ENCODE data around the gene GATA1.

GATA1 gene

DNA sequence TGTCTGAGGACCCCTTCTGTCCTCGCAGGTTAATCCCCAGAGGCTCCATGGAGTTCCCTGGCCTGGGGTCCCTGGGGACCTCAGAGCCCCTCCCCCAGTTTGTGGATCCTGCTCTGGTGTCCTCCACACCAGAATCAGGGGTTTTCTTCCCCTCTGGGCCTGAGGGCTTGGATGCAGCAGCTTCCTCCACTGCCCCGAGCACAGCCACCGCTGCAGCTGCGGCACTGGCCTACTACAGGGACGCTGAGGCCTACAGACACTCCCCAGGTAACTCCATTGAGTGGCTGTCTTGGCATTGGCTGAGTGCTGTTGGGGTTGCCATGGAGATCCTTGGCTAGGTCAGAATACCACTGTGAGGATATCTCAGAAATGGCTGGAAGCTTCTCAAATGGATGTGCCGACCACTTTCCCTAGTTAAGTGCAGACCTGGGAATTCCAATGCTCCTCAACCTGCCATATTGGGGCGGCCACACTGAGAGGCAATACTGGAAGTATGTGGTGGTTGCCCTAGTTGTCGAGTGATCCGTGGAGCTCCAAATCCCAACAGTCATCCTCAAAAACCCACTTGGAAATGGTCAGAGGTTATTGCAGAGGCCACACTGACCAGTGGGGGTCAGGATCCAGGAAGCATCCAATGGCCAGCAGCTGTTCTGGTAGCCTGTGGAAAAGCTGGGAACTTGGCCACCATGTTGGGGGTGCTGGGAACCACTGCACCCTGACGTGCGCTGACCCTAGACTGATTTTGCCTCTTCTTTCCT is 4.9 kb downstream of the GATA1 start:
- Mint-ChIP-seq H3K4me1 (peaks cover 8% of the 10 kb centered on the region), H3K9me3 (peaks cover 60% of the 10 kb centered on the region), H3K27ac (no peak overlapping the region), H3K4me3 (no peak overlapping the region), H3K36me3 (ENCODE audit: low read depth) (no peaks in the 10 kb centered on the region), H3K27me3 (ENCODE audit: low read depth, poor library complexity) (peaks cover 30% of the 10 kb centered on the region)
- TF ChIP-seq, protein P1, sequence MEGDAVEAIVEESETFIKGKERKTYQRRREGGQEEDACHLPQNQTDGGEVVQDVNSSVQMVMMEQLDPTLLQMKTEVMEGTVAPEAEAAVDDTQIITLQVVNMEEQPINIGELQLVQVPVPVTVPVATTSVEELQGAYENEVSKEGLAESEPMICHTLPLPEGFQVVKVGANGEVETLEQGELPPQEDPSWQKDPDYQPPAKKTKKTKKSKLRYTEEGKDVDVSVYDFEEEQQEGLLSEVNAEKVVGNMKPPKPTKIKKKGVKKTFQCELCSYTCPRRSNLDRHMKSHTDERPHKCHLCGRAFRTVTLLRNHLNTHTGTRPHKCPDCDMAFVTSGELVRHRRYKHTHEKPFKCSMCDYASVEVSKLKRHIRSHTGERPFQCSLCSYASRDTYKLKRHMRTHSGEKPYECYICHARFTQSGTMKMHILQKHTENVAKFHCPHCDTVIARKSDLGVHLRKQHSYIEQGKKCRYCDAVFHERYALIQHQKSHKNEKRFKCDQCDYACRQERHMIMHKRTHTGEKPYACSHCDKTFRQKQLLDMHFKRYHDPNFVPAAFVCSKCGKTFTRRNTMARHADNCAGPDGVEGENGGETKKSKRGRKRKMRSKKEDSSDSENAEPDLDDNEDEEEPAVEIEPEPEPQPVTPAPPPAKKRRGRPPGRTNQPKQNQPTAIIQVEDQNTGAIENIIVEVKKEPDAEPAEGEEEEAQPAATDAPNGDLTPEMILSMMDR (IDR thresholded peaks at IDR 0.05), result no peak
- no peak for DNase-seq

DNA sequence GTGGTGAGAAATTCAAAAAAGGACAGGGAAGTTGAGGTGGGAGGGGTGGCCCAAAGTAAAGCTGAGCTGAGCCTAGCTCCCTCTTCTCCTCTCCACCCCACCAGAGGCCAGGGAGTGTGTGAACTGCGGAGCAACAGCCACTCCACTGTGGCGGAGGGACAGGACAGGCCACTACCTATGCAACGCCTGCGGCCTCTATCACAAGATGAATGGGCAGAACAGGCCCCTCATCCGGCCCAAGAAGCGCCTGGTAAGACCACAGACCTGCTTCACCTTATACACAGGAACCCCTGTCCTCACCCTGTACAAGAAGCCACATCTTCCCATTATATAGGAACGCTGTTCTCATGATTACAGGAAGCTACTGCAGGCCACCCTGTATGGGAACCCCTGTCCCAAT is 5.8 kb downstream of the GATA1 start:
- Mint-ChIP-seq H3K27ac (no peak overlapping the region), H3K36me3 (ENCODE audit: low read depth) (no peaks in the 10 kb centered on the region)
- TF ChIP-seq, protein P1 (IDR thresholded peaks at IDR 0.05), result no peak

DNA sequence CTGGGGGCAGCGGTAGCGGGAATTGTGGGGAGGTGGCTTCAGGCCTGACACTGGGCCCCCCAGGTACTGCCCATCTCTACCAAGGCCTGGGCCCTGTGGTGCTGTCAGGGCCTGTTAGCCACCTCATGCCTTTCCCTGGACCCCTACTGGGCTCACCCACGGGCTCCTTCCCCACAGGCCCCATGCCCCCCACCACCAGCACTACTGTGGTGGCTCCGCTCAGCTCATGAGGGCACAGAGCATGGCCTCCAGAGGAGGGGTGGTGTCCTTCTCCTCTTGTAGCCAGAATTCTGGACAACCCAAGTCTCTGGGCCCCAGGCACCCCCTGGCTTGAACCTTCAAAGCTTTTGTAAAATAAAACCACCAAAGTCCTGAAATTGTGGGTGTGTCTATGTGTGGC is 7.5 kb downstream of the GATA1 start:
- Mint-ChIP-seq H3K9me3 (peaks cover 50% of the 10 kb centered on the region), H3K36me3 (ENCODE audit: low read depth) (no peaks in the 10 kb centered on the region), H3K27ac (no peak overlapping the region), H3K4me1 (peaks cover 8% of the 10 kb centered on the region), H3K27me3 (ENCODE audit: low read depth, poor library complexity) (peaks cover 14% of the 10 kb centered on the region), H3K4me3 (no peak overlapping the region)
- DNase-seq, result no peak
- TF ChIP-seq, protein P1 (IDR thresholded peaks at IDR 0.05), result no peak

More for the DNA sequence above, 5.8 kb downstream of the GATA1 start:
- Mint-ChIP-seq H3K4me1 (peaks cover 8% of the 10 kb centered on the region), H3K4me3 (no peak overlapping the region), H3K27me3 (ENCODE audit: low read depth, poor library complexity) (peaks cover 22% of the 10 kb centered on the region), H3K9me3 (peaks cover 57% of the 10 kb centered on the region)
- no peak for DNase-seq

DNA sequence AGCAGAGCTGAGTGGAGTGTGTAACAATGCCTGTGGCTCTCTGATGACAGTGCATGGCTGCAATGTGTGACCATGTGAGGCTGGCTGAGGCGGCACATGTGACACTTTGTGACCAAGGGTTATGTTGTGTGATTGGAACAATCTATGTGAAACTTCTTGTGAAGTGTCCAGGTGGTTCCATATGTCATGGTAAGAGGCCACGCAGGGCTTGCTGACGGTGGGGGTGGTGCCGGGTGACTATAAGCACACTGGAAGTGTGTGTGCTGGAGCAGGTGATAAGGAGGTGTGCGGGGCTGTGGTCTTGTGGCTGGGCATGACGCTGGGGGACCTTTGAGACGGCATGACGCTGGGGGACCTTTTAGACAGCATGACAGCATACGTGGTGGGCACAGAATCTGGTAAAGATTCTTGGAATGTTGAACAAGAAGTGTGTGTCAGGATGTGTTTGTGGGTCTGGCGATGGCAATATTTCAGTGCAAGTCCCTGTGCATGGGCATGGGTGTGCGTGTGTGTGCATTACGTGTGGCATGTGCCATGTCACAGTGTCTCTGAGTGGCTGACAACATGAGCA is 8.0 kb downstream of the GATA1 start:
- TF ChIP-seq, protein P1 (IDR thresholded peaks at IDR 0.05), result no peak
- H3K36me3 Mint-ChIP-seq (ENCODE audit: low read depth), result no peaks in the 10 kb centered on the region
- H3K4me3 Mint-ChIP-seq, result no peak overlapping the region
- H3K27me3 Mint-ChIP-seq (ENCODE audit: low read depth, poor library complexity), result peaks cover 12% of the 10 kb centered on the region
- DNase-seq, result no peak
- H3K4me1 Mint-ChIP-seq, result peaks cover 8% of the 10 kb centered on the region
- H3K9me3 Mint-ChIP-seq, result peaks cover 46% of the 10 kb centered on the region
- H3K27ac Mint-ChIP-seq, result no peak overlapping the region

DNA sequence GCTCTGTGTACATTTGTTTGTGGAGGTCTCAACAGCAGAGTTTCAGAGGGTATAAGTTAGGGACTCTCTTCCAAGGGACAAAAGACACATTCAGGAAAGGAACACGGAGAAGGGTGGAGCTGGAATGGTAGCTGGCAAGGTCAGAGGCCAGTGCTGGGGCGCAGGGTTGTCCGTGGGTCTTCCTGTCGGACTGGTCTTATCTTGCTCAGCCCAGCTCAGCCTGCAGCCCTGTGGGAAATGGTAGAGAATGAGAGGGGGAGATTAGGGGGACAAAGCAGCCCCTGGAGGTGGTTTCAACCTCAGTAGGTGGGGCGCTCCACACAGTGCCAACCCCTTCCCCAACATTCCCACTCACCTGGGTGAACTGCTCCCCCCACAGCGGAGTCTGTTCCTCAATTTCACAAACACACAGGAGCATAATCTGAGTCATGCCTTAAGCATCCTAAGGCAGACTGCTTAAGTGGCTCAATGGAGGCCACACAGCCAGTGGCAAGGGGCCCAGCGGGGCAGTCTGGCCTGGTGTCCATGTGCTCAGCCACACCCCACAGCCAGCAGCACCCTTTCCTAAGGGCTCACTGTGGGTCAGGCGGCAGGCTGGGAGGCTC is 8.6 kb downstream of the GATA1 start:
- TF ChIP-seq, protein P1 (IDR thresholded peaks at IDR 0.05), result no peak
- DNase-seq, result no peak
- H3K4me3 Mint-ChIP-seq, result no peak overlapping the region
- peaks cover 42% of the 10 kb centered on the region for H3K9me3 Mint-ChIP-seq
- H3K27ac Mint-ChIP-seq, result no peak overlapping the region
- peaks cover 9% of the 10 kb centered on the region for H3K4me1 Mint-ChIP-seq
- H3K36me3 Mint-ChIP-seq (ENCODE audit: low read depth), result no peaks in the 10 kb centered on the region
- H3K27me3 Mint-ChIP-seq (ENCODE audit: low read depth, poor library complexity), result peaks cover 7% of the 10 kb centered on the region

Data from nephron progenitor cell (in vitro differentiated cells).